Keratinocyte (primary cell): Measurements from ENCODE around the gene FBXW12.

ENCODE experiments used
- EZH2 ChIP-seq: IDR thresholded peaks from one replicate; pipeline ENCODE4 v1.6.1; 2012; ENCODE audit warnings: inconsistent platforms, mild to moderate bottlenecking, low read length, moderate library complexity
- TF ChIP-seq, protein P1 (sequence below), 3 experiments: IDR thresholded peaks in 1 of 3; conservative IDR thresholded peaks in 1 of 3; optimal IDR thresholded peaks in 1 of 3; 2 replicates in 2 of 3; 3 replicates in 1 of 3; pipeline versions ENCODE3 to v1.5.1; 2011; ENCODE audit warnings: low read length in 3 of 3, mild to moderate bottlenecking in 3 of 3, moderate library complexity in 2 of 3, control low read depth in 1 of 3, inconsistent platforms in 1 of 3; ENCODE audit not compliant: insufficient read depth in 2 of 3; ENCODE audit errors: extremely low read depth in 1 of 3

DNA sequence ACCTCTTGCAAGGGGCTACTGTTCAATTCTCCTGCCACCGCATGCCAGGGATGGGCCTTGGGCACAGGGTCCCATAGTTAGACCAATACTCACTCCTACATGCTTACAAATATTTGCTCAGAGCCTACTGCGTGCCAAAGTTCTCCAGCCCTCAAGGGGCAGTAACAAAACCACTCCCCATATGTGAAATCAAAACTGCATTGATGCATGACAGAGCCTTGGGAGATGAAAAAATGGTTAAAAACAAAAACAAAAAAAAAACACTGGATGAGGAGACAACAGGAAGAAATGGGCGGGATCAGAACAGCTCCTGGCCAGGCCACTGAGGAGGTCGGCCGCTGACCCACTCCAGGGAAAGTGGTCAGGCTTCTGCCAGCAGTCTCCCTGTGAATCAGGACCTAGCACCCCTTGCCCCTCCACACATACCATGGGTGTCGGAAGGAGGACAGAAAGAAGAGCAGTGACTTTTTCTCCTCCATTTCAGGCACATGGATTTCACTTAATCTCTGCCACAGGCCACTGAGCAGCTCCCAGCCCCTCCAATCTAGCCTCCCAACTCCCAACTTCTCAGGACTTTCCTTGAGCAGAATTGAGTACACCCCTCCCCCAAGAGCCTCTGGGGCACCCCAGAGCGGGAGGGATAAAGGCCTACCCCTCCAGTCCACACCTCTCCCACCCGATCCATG is 55.1 kb downstream of the FBXW12 start:
- TF ChIP-seq, protein P1, sequence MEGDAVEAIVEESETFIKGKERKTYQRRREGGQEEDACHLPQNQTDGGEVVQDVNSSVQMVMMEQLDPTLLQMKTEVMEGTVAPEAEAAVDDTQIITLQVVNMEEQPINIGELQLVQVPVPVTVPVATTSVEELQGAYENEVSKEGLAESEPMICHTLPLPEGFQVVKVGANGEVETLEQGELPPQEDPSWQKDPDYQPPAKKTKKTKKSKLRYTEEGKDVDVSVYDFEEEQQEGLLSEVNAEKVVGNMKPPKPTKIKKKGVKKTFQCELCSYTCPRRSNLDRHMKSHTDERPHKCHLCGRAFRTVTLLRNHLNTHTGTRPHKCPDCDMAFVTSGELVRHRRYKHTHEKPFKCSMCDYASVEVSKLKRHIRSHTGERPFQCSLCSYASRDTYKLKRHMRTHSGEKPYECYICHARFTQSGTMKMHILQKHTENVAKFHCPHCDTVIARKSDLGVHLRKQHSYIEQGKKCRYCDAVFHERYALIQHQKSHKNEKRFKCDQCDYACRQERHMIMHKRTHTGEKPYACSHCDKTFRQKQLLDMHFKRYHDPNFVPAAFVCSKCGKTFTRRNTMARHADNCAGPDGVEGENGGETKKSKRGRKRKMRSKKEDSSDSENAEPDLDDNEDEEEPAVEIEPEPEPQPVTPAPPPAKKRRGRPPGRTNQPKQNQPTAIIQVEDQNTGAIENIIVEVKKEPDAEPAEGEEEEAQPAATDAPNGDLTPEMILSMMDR (optimal IDR thresholded peaks at IDR 0.05 in 1 of 3, IDR thresholded peaks at IDR 0.05 in 1 of 3, conservative IDR thresholded peaks at IDR 0.05 in 1 of 3; ENCODE audit: extremely low read depth in 1 of 3, insufficient read depth in 2 of 3, low read length in 3 of 3), result no peak
- no peak for TF ChIP-seq EZH2
